Type B pancreatic cell (in vitro differentiated cells): ENCODE data around the gene KAZN. TPM values are rescaled to one million over a fixed set of nuclear protein-coding genes. Genes with fewer than 3 reads are reported as not detected.

Experiments used
- DNase-seq: peaks from one replicate; pipeline ENCODE4 v3.0.0; 2021; ENCODE audit warnings: mixed read lengths; ENCODE audit not compliant: unreplicated experiment; ENCODE audit errors: extremely low spot score
- H3K27ac Mint-ChIP-seq: 2 replicates; pipeline ENCODE4 v1.8.0; 2021; ENCODE audit warnings: mild to moderate bottlenecking, mixed read lengths
- H3K27me3 Mint-ChIP-seq: 2 replicates; pipeline ENCODE4 v1.8.0; 2021; ENCODE audit warnings: mixed read lengths
- H3K36me3 Mint-ChIP-seq: 2 replicates; pipeline ENCODE4 v1.8.0; 2021; ENCODE audit warnings: mixed read lengths
- H3K4me1 Mint-ChIP-seq: one replicate; pipeline ENCODE4 v1.8.0; 2021; ENCODE audit warnings: mixed read lengths; ENCODE audit not compliant: unreplicated experiment
- H3K4me3 Mint-ChIP-seq: 2 replicates; pipeline ENCODE4 v1.8.0; 2021; ENCODE audit warnings: mild to moderate bottlenecking, mixed read lengths
- H3K9me3 Mint-ChIP-seq: 2 replicates; pipeline ENCODE4 v1.8.0; 2021; ENCODE audit warnings: mixed read lengths
- CTCF ChIP-seq: fragments of 200-600 bp; sonication (generic); conservative IDR thresholded peaks from 2 replicates; pipeline ENCODE4 v1.5.0; 2021; ENCODE audit warnings: antibody characterized with exemption, mild to moderate bottlenecking
- total RNA-seq: library from RNA; stranded (reverse); gene quantifications from 2 replicates; pipeline ENCODE4 v1.2.1, GENCODE V29; 2021; ENCODE audit warnings: low replicate concordance

The KAZN gene
- total RNA-seq, 1 donor from 2014 or later, result 33.7 TPM

GRCh38 chr1:14820295-14821085 is 222.0 kb downstream of the KAZN start:
- Mint-ChIP-seq H3K9me3 (no peaks in the 10 kb centered on the region), H3K4me3 (no peak overlapping the region), H3K27me3 (no peaks in the 10 kb centered on the region), H3K27ac (no peak overlapping the region), H3K4me1 (peaks cover 15% of the 10 kb centered on the region), H3K36me3 (no peaks in the 10 kb centered on the region)
- TF ChIP-seq CTCF, result no peak
- no peak for DNase-seq

DNA sequence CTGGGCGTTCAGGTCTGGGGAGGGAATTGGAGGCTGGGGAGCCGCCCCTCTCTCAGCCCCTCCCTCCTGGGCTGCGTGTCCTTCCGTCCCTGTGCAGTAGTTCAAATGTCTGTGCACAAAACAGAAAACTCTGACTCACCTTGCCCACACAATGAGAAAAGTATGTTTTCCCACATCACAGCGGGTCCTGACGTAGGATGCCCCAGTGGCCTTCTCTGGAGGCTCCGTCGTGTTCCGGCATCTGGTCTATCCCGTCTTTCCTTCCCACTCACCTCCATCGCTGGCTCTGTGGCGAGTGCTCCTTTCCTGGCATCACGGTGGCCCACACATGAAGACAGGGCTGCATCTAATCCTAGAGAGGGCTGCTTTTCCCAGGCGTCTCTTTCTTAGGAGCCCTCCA is 224.0 kb downstream of the KAZN start:
- no peaks in the 10 kb centered on the region for H3K36me3 Mint-ChIP-seq
- peaks cover 22% of the 10 kb centered on the region for H3K4me1 Mint-ChIP-seq
- H3K27me3 Mint-ChIP-seq, result no peaks in the 10 kb centered on the region
- no peak for DNase-seq
- no peak overlapping the region for H3K27ac Mint-ChIP-seq
- H3K4me3 Mint-ChIP-seq, result no peak overlapping the region
- TF ChIP-seq CTCF, result no peak
- no peaks in the 10 kb centered on the region for H3K9me3 Mint-ChIP-seq

DNA sequence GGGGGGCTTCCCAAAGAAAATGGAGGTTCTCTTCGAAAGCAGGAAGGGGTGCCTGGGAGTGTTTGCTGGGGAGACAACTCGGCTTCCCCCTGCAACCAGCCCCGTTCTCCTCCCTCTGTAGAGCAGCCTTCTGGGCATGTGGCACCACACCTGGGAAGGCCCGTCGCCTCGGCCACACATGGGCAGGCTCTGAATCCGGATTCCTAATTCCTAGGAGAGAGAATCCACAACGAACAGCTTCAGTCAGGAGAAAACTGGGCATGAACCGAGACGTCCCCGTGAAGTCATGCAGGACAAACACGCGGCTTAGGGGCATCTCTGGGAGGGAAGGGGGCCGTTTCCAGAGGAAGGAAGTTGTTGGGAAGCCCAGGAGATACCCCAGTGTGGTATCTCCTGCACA is 224.5 kb downstream of the KAZN start:
- Mint-ChIP-seq H3K27me3 (no peaks in the 10 kb centered on the region), H3K4me3 (no peak overlapping the region), H3K27ac (no peak overlapping the region), H3K4me1 (peaks cover 17% of the 10 kb centered on the region), H3K9me3 (no peaks in the 10 kb centered on the region), H3K36me3 (no peaks in the 10 kb centered on the region)
- DNase-seq, result no peak
- no peak for TF ChIP-seq CTCF

- Mint-ChIP-seq H3K27ac (no peak overlapping the region), H3K36me3 (no peaks in the 10 kb centered on the region), H3K9me3 (no peaks in the 10 kb centered on the region), H3K4me1 (peaks cover 15% of the 10 kb centered on the region), H3K4me3 (no peak overlapping the region), H3K27me3 (no peaks in the 10 kb centered on the region)
- DNase-seq, result no peak
- TF ChIP-seq CTCF, result no peak
These were observed 225.9 kb downstream of the KAZN start for GRCh38 chr1:14824314-14824915.

GRCh38 chr1:14825396-14825795 is 226.9 kb downstream of the KAZN start:
- H3K4me1 Mint-ChIP-seq, result peaks cover 15% of the 10 kb centered on the region
- no peaks in the 10 kb centered on the region for H3K9me3 Mint-ChIP-seq
- peaks cover 3% of the 10 kb centered on the region for H3K36me3 Mint-ChIP-seq
- DNase-seq, result no peak
- TF ChIP-seq CTCF, result no peak
- no peaks in the 10 kb centered on the region for H3K27me3 Mint-ChIP-seq
- no peak overlapping the region for H3K27ac Mint-ChIP-seq
- no peak overlapping the region for H3K4me3 Mint-ChIP-seq
